Measurements from ENCODE around the gene CPNE5. TPM values are rescaled to one million over a fixed set of nuclear protein-coding genes. Genes with fewer than 3 reads are reported as not detected.

The CPNE5 gene
- total and polyA plus RNA-seq, 2 of the 4 experiments (the other 2 are of a cell fraction): 0.07 TPM; not detected in 1

- no peak overlapping the region; the same call in 1 of the 2 replicates for H3K14ac ChIP-seq (replicated peaks; ENCODE audit: low read depth, low read length)
- H2AFZ ChIP-seq (replicated peaks; ENCODE audit: low read length, poor library complexity): peak overlapping the region; percentile 58
- WGBS, 2 experiments (ENCODE audit: extremely low coverage in 2 of 2, insufficient read length in 1 of 2): 94% methylated on average over 4 of the region's 6 CpGs; no CpG with 5 or more reads in 1 of the 2 experiments
- in situ Hi-C loops (cut with MboI; ENCODE audit: low sequenced_read_pairs): loop anchor here (5.0 kb wide), 1 partner anchor 50 kb away; no protein-coding TSS in a partner anchor
- H3K23ac ChIP-seq (ENCODE audit: low read depth, low read length): no peak overlapping the region
- intact Hi-C loops (cut with micrococcal nuclease): no loop called here
- dilution Hi-C loops (cut with HindIII; ENCODE audit: low sequenced_read_pairs, unreplicated experiment): no loop called here
- no peak overlapping the region for H3K18ac ChIP-seq (ENCODE audit: low read depth, low read length)
- H2BK15ac ChIP-seq (ENCODE audit: low read depth, low read length): no peak overlapping the region
- TF ChIP-seq CHD1 (IDR thresholded peaks at IDR 0.05; ENCODE audit: low read depth, low read length): no peak
- TF ChIP-seq CTCF (conservative IDR thresholded peaks at IDR 0.05; ENCODE audit: low read depth, low read length): no peak
- no peak for TF ChIP-seq RCOR1 (IDR thresholded peaks at IDR 0.05; ENCODE audit: insufficient replicate concordance, low read length)
- no peak for TF ChIP-seq FOS (IDR thresholded peaks at IDR 0.05; ENCODE audit: low read depth, low read length)
- TF ChIP-seq CEBPB (IDR thresholded peaks at IDR 0.05; ENCODE audit: low read depth, low read length): no peak
- no peak for TF ChIP-seq RFX5 (IDR thresholded peaks at IDR 0.05; ENCODE audit: low read depth, low read length)
- TF ChIP-seq SMC3 (IDR thresholded peaks at IDR 0.05; ENCODE audit: low read depth, low read length): no peak
- TF ChIP-seq RAD21 (IDR thresholded peaks at IDR 0.05; ENCODE audit: low read length): no peak
- H2BK20ac ChIP-seq (ENCODE audit: low read depth, low read length): no peak overlapping the region
- no peak overlapping the region for H3K4ac ChIP-seq (ENCODE audit: low read depth, low read length)
- H3K27ac ChIP-seq (ENCODE audit: insufficient read depth, low read length): no peak overlapping the region
- no peak overlapping the region for H4K91ac ChIP-seq (ENCODE audit: insufficient read depth, low read depth, low read length)
- no peak overlapping the region for H4K5ac ChIP-seq (ENCODE audit: low read depth, low read length)
- H3K4me3 ChIP-seq (ENCODE audit: insufficient read depth, low read depth, low read length): no peak overlapping the region
- ATAC-seq (ENCODE audit: low read depth) (peak; percentile 51), DNase-seq (peak; percentile 16)
- no peak overlapping the region for H2BK120ac ChIP-seq (ENCODE audit: low read depth, low read length)
- no peaks in the 10 kb centered on the region for H4K20me1 ChIP-seq (ENCODE audit: insufficient read depth, low read length)
- H3K4me2 ChIP-seq (ENCODE audit: low read depth, low read length): no peak overlapping the region
- H3K27me3 ChIP-seq (ENCODE audit: control insufficient read depth, insufficient read depth, low read length): peaks cover 8% of the 10 kb centered on the region; the same call in 1 of the 2 replicates
- no peak overlapping the region for H2BK5ac ChIP-seq (ENCODE audit: low read depth, low read length, poor library complexity, severe bottlenecking)
- H3K79me1 ChIP-seq (ENCODE audit: low read depth in 1 of 2, low read length in 2 of 2): no peaks in the 10 kb centered on the region
- 0 out of 2 replicates have a peak, but pooled peaks cover 4% of the 10 kb centered on the region for H3K9me1 ChIP-seq (ENCODE audit: insufficient read depth, low read length)
- ChIA-PET CTCF (interaction anchor here (1.2 kb wide), 1 partner anchor 137 kb away, joined by 4 read pairs; no protein-coding TSS in a partner anchor), POLR2A (ENCODE audit: unreplicated experiment) (no interaction called here)
- no peak overlapping the region for H2AK5ac ChIP-seq (ENCODE audit: low read depth, low read length)
- no peak overlapping the region for H3K9ac ChIP-seq (ENCODE audit: low read depth, low read length)
- no peak overlapping the region for H3K56ac ChIP-seq (ENCODE audit: extremely low read depth, insufficient read depth, low read length)
- BruUV-seq (replicated peaks): no TSS peak
- no peak overlapping the region for H4K8ac ChIP-seq (ENCODE audit: low read depth in 2 of 2, low read length in 2 of 2)
- peaks cover 21% of the 10 kb centered on the region for H3K9me3 ChIP-seq (ENCODE audit: control insufficient read depth, insufficient read depth, low read length)
- H3K36me3 ChIP-seq (ENCODE audit: control insufficient read depth, insufficient read depth, low read length): no peaks in the 10 kb centered on the region
- H3K4me1 ChIP-seq (ENCODE audit: control insufficient read depth, insufficient read depth, low read length): no peaks in the 10 kb centered on the region; the same call in 1 of the 2 replicates
- H2AK9ac ChIP-seq (replicated peaks; ENCODE audit: low read depth, low read length, poor library complexity): peak overlapping the region; percentile 76
Measured at GRCh38 chr6:36752187-36752885, 86.9 kb downstream of the CPNE5 start.
